GM12891 (cell line): Measurements from ENCODE around the gene NR5A1.

Experiments used
- DNase-seq: peaks from one replicate; pipeline ENCODE4 v3.0.0; 2011; ENCODE audit warnings: low spot score; ENCODE audit not compliant: insufficient read length
- FAIRE-seq: peaks from 2 replicates; lab custom pipeline; 2011; peaks lifted over from hg19 to GRCh38; lab: Jason Lieb, UNC
- PAX5 ChIP-seq: IDR thresholded peaks from 2 replicates; pipeline ENCODE4 v1.6.1; 2011; ENCODE audit warnings: low read length, moderate library complexity, mild to moderate bottlenecking; ENCODE audit not compliant: insufficient read depth, severe bottlenecking
- POLR2A ChIP-seq: IDR thresholded peaks from 2 replicates; pipeline ENCODE4 v1.6.1; 2011; ENCODE audit warnings: low read depth, low read length, control low read depth
- POLR2AphosphoS5 ChIP-seq: IDR thresholded peaks from 2 replicates; pipeline ENCODE4 v1.6.1; 2011; ENCODE audit warnings: low read depth, low read length, control low read depth
- POU2F2 ChIP-seq: IDR thresholded peaks from 2 replicates; pipeline ENCODE4 v1.6.1; 2011; ENCODE audit warnings: low read depth, mild to moderate bottlenecking, control low read depth, low read length, moderate library complexity
- SPI1 ChIP-seq: IDR thresholded peaks from 2 replicates; pipeline ENCODE4 v1.6.1; 2011; ENCODE audit warnings: low read depth, low read length, control low read depth
- TAF1 ChIP-seq: IDR thresholded peaks from 2 replicates; pipeline ENCODE4 v1.6.1; 2011; ENCODE audit warnings: low read depth, low read length, control low read depth

The NR5A1 gene

GRCh38 chr9:124457079-124457886, 49.9 kb downstream of the NR5A1 start:
- TF ChIP-seq POLR2AphosphoS5 (no peak), POU2F2 (no peak), SPI1 (no peak), PAX5 (no peak), TAF1 (no peak), POLR2A (no peak)
- DNase-seq (no peak), FAIRE-seq (no peak)

- no peak for FAIRE-seq
- TF ChIP-seq POLR2A (no peak), POU2F2 (no peak), SPI1 (no peak), POLR2AphosphoS5 (no peak), TAF1 (no peak), PAX5 (no peak)
- DNase-seq = no peak
Observed at GRCh38 chr9:124456341-124457078, 50.7 kb downstream of the NR5A1 start.

GRCh38 chr9:124455820-124456219, 51.4 kb downstream of the NR5A1 start:
- FAIRE-seq = no peak
- no peak for DNase-seq
- TF ChIP-seq POLR2AphosphoS5 = no peak
- TF ChIP-seq TAF1 = no peak
- TF ChIP-seq POLR2A = no peak
- TF ChIP-seq POU2F2 = no peak
- TF ChIP-seq SPI1 = no peak
- no peak for TF ChIP-seq PAX5

DNA sequence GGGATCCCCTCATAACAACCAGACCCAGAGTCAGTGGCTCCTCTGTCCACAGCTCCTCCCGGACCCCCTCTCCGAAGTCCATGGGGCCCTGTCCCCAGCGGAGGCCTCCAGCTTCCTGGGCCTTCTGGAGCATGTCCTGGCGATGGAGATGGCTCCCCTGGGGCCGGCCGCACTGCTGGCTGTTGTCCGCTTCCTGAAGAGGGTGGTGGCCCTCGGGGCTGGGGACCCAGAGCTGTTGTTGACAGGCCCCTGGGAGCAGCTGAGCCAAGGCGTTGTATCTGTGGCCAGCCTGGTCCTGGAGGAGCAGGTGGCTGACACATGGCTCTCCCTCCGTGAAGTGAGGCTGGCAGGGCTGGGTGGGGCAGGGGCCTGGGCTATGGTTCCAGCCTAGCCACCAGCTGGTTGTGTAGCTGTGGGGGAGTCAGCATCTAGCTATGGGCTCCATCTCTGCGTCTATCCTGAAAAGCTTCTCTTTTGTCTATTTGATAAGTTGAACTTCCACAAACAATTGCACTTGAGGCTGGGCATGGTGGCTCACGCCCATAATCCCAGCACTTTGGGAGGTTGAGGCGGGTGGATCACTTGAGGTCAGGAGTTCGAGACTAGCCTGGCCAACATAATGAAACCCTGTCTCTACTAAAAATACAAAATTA, 52.3 kb downstream of the NR5A1 start:
- FAIRE-seq (no peak), DNase-seq (no peak)
- TF ChIP-seq POLR2AphosphoS5 (no peak), POU2F2 (no peak), POLR2A (no peak)

GRCh38 chr9:124454296-124454695, 52.9 kb downstream of the NR5A1 start:
- no peak for DNase-seq
- TF ChIP-seq POLR2A (no peak), POU2F2 (no peak), SPI1 (no peak), TAF1 (no peak)
- FAIRE-seq = no peak

DNA sequence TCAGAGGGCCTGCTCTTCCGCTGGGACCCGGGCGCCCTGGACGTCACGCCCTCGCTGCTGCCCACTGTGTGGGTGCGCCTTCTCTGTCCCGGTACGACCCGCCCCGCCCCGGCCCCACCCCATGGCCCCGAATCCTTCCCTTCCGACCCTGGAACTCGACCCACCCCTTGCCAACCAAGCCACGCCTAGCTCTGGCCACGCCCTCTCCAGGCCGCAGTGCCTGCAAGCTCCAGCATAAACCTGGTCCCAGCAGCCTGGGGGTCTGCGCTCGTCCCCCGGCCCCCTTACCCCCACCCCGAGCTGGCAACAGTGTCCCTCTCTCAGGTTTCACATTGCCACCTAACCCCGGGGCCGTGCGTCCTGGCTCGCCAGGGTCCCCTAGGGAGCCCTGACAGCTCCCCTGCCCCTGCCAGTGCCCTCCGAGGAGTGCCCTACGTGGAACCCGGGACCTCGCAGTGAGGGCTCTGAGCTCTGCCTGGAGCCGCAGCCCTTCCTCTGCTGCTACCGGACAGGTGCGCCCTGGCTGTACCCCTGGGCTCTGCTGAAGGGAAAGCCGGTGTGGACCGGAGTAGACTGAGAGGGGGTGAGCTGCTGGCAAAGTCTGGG, 53.5 kb downstream of the NR5A1 start:
- TF ChIP-seq TAF1 = no peak
- no peak for TF ChIP-seq POU2F2
- TF ChIP-seq PAX5 = no peak
- TF ChIP-seq SPI1 = no peak
- TF ChIP-seq POLR2AphosphoS5 = no peak
- no peak for TF ChIP-seq POLR2A
- no peak for FAIRE-seq
- no peak for DNase-seq

- TF ChIP-seq PAX5 (no peak), POLR2A (no peak), POLR2AphosphoS5 (no peak), SPI1 (no peak), POU2F2 (no peak), TAF1 (no peak)
- FAIRE-seq (no peak), DNase-seq (no peak)
Observed at GRCh38 chr9:124452841-124453585, 54.2 kb downstream of the NR5A1 start.

GRCh38 chr9:124452326-124452725, 54.9 kb downstream of the NR5A1 start:
- DNase-seq = no peak
- TF ChIP-seq POLR2AphosphoS5 = no peak
- no peak for TF ChIP-seq POU2F2
- no peak for TF ChIP-seq TAF1
- TF ChIP-seq POLR2A = no peak
- no peak for TF ChIP-seq PAX5
- TF ChIP-seq SPI1 = no peak
- FAIRE-seq = no peak
